Measurements from ENCODE around the gene PDXP.

- TF ChIP-seq OSR1 (CRISPR knock-in tag; IDR thresholded peaks at IDR 0.05): no peak
- no peak for TF ChIP-seq PATZ1 (CRISPR knock-in tag; IDR thresholded peaks at IDR 0.05; ENCODE audit: borderline replicate concordance)
- TF ChIP-seq ZC3H10 (CRISPR knock-in tag; IDR thresholded peaks at IDR 0.05): no peak
- TF ChIP-seq RARB (CRISPR knock-in tag; IDR thresholded peaks at IDR 0.05): no peak
- TF ChIP-seq TOX (CRISPR knock-in tag; IDR thresholded peaks at IDR 0.05; ENCODE audit: borderline replicate concordance): no peak
- TF ChIP-seq ZFP30 (CRISPR knock-in tag; IDR thresholded peaks at IDR 0.05): no peak
Measured at GRCh38 chr22:37711490-37711889, 53.0 kb downstream of the PDXP start.
